Mucosa of rectum (tissue), 2 donors: Measurements from ENCODE around the gene SPRR2B.
"Not testable (repeated sequence)": the region's sequence is repeated elsewhere in the genome, so short reads cannot be mapped to it uniquely, and the experiment has no call there.

ENCODE experiments used
- H3K27ac ChIP-seq, 2 donors: one replicate each; pipeline ENCODE4 v1.7.0; 2013; ENCODE audit warnings: inconsistent platforms in 2 of 2, low read depth in 2 of 2, low read length in 2 of 2
- H3K27me3 ChIP-seq, 2 donors: one replicate each; pipeline ENCODE4 v1.7.0; 2013; ENCODE audit warnings: low read length in 2 of 2; ENCODE audit not compliant: control insufficient read depth in 2 of 2, insufficient read depth in 2 of 2
- H3K36me3 ChIP-seq, 2 donors: one replicate each; pipeline ENCODE4 v1.7.0; 2013; ENCODE audit warnings: low read length in 2 of 2; ENCODE audit not compliant: control insufficient read depth in 2 of 2, insufficient read depth in 2 of 2
- H3K4me1 ChIP-seq, 2 donors: one replicate each; pipeline ENCODE4 v1.7.0; 2013; ENCODE audit warnings: low read length in 2 of 2, mild to moderate bottlenecking in 1 of 2; ENCODE audit not compliant: control insufficient read depth in 2 of 2, insufficient read depth in 2 of 2
- H3K4me3 ChIP-seq, 2 donors: one replicate each; pipeline ENCODE4 v1.7.0; 2013; ENCODE audit warnings: low read length in 2 of 2
- H3K9ac ChIP-seq, 2 donors: one replicate each; pipeline ENCODE4 v1.7.0; 2013; ENCODE audit warnings: low read length in 2 of 2, low read depth in 1 of 2, mild to moderate bottlenecking in 1 of 2
- H3K9me3 ChIP-seq, 2 donors: one replicate each; pipeline ENCODE4 v1.7.0; 2013; ENCODE audit warnings: low read length in 2 of 2; ENCODE audit not compliant: control insufficient read depth in 2 of 2
- donor health status: healthy.
- donor health status: Normal muscosa, but diverticular disease.

Gene SPRR2B

GRCh38 chr1:153087652-153088051 lies 16.2 kb upstream of the SPRR2B start:
- no peak overlapping the region for H3K27ac ChIP-seq
- H3K4me1 ChIP-seq, result no peaks in the 10 kb centered on the region
- H3K9ac ChIP-seq, result no peak overlapping the region
- H3K27me3 ChIP-seq, result no peaks in the 10 kb centered on the region
- H3K9me3 ChIP-seq, result no peaks in the 10 kb centered on the region
- H3K36me3 ChIP-seq, result no peaks in the 10 kb centered on the region
- H3K4me3 ChIP-seq, result no peak overlapping the region

DNA sequence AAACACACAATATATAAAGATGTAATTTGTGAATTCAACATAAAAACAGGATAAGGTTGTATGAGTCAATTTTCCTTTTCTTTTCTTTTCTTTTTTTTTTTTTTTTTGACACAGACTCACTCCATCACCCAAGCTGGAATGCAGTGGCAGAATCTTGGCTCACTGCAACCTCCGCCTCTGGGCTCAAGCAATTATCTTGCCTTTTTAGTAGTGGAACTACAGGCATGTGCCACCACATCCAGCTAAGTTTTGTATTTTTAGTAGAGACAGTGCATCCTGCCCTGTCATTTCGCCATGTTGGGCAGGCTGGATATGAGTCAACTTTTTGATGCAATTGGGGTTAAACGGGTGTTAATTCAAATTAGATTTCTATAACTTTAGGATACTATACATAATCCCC lies 10.3 kb upstream of the SPRR2B start:
- Histone ChIP-seq H3K36me3 (no peaks in the 10 kb centered on the region), H3K4me3 (no peak overlapping the region), H3K27ac (no peak overlapping the region), H3K27me3 (no peaks in the 10 kb centered on the region), H3K9ac (no peak overlapping the region), H3K4me1 (no peaks in the 10 kb centered on the region), H3K9me3 (no peaks in the 10 kb centered on the region)

GRCh38 chr1:153072806-153073726 lies 1.7 kb upstream of the SPRR2B start:
- Histone ChIP-seq H3K9ac (no peak overlapping the region), H3K36me3 (no peaks in the 10 kb centered on the region), H3K4me1 (no peaks in the 10 kb centered on the region), H3K4me3 (no peak overlapping the region), H3K27me3 (no peaks in the 10 kb centered on the region), H3K9me3 (no peaks in the 10 kb centered on the region), H3K27ac (no peak overlapping the region)

- no peaks in the 10 kb centered on the region for H3K9me3 ChIP-seq
- no peaks in the 10 kb centered on the region for H3K27me3 ChIP-seq
- no peak overlapping the region for H3K9ac ChIP-seq
- H3K27ac ChIP-seq, result no peak overlapping the region
- no peaks in the 10 kb centered on the region for H3K36me3 ChIP-seq
- H3K4me1 ChIP-seq, result no peaks in the 10 kb centered on the region
- H3K4me3 ChIP-seq, result no peak overlapping the region
Measured at GRCh38 chr1:153070243-153070642, 1.2 kb downstream of the SPRR2B start.

DNA sequence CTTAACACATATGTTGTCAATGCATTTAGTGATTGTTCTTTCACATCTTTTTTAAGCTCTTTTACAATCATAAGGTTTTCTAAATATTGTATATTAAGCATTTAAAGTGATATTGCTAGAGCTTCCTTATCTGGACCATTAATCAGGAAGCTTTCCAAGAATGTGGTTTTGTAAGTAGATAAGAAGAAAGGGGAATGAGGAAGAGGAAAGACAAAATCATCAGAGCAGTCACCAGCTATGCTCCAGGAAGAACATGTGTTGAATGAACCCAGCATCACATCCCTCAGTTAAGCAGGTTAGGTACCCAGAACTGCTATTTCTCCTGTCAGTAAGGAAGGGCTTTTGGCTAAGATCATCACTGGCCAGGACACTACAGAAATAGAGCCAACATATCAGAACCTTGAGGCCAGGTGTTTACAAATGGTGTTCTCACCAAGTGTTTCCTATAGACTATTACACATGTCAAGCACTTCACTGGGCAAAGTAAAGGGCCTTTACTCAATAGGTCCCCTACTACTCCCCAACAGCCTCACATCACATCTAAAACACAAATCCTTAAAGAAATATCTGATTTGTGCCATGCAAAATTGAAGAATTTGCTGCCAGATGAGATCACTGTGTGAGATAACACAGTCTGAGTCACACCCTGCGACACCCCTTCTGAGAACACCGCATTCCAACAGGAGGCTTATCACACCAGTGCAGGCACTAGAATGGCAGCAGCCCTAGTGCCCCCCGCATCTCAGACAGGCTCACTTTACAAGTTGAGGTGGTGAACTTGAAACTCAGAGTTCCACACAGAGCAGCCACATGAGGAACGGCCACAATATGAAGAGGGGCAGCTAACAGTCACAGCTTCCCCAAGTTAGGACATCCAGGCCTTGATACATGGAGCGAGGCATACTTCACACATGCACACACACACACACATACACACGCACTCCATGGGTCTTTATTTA lies 12.3 kb downstream of the SPRR2B start:
- H3K4me3 ChIP-seq, result no peak overlapping the region
- H3K27ac ChIP-seq, result no peak overlapping the region
- H3K9me3 ChIP-seq, result no peaks in the 10 kb centered on the region
- H3K36me3 ChIP-seq, result no peaks in the 10 kb centered on the region
- H3K4me1 ChIP-seq, result no peaks in the 10 kb centered on the region
- H3K27me3 ChIP-seq, result peaks cover 0 to 2% of the 10 kb centered on the region in 2 donors
- H3K9ac ChIP-seq, result no peak overlapping the region

GRCh38 chr1:153058154-153058553 lies 13.3 kb downstream of the SPRR2B start:
- H3K4me1 ChIP-seq, result no peaks in the 10 kb centered on the region
- no peak overlapping the region for H3K27ac ChIP-seq
- no peak overlapping the region for H3K9ac ChIP-seq
- no peaks in the 10 kb centered on the region for H3K36me3 ChIP-seq
- no peaks in the 10 kb centered on the region for H3K9me3 ChIP-seq
- H3K4me3 ChIP-seq, result no peak overlapping the region
- peaks cover 0 to 2% of the 10 kb centered on the region in 2 donors for H3K27me3 ChIP-seq

- H3K4me1 ChIP-seq, result no peaks in the 10 kb centered on the region
- peaks cover 0 to 2% of the 10 kb centered on the region in 2 donors for H3K27me3 ChIP-seq
- no peak within 1 kb of the TSS for H3K9ac ChIP-seq
- H3K27ac ChIP-seq, result no peak within 1 kb of the TSS
- no peak within 1 kb of the TSS for H3K4me3 ChIP-seq
- H3K36me3 ChIP-seq, result no peaks in the 10 kb centered on the region
- no peaks in the 10 kb centered on the region for H3K9me3 ChIP-seq
Measured at GRCh38 chr1:153057375-153057774, 14.0 kb downstream of the SPRR2B start, which contains the start of gene SPRR2A. Gene SPRR2A, minus strand, starts transcription at chr1:153057512. Its CDS starts 777 bp downstream, at chr1:153056735.

- H3K4me3 ChIP-seq, H3K27ac ChIP-seq, H3K9me3 ChIP-seq, H3K36me3 ChIP-seq, H3K4me1 ChIP-seq, H3K27me3 ChIP-seq, H3K9ac ChIP-seq: not testable (repeated sequence)
Measured at GRCh38 chr1:153056111-153056510, 15.3 kb downstream of the SPRR2B start.

GRCh38 chr1:153049211-153049610 lies 22.2 kb downstream of the SPRR2B start:
- no peak overlapping the region for H3K4me3 ChIP-seq
- H3K4me1 ChIP-seq, result no peaks in the 10 kb centered on the region
- no peaks in the 10 kb centered on the region for H3K36me3 ChIP-seq
- no peak overlapping the region for H3K27ac ChIP-seq
- H3K9ac ChIP-seq, result no peak overlapping the region
- no peaks in the 10 kb centered on the region for H3K9me3 ChIP-seq
- no peaks in the 10 kb centered on the region for H3K27me3 ChIP-seq
